NCI-H2081 treated with DMSO at 0.1 percent for 48 hours (cell line): ENCODE data around the gene SETD1B.
"Not testable (repeated sequence)": the region's sequence is repeated elsewhere in the genome, so short reads cannot be mapped to it uniquely, and the experiment has no call there.

Experiments
- DNase-seq: peaks from one replicate; lab custom pipeline; 2025; lab: John Stamatoyannopoulos, UW

Gene SETD1B

DNA sequence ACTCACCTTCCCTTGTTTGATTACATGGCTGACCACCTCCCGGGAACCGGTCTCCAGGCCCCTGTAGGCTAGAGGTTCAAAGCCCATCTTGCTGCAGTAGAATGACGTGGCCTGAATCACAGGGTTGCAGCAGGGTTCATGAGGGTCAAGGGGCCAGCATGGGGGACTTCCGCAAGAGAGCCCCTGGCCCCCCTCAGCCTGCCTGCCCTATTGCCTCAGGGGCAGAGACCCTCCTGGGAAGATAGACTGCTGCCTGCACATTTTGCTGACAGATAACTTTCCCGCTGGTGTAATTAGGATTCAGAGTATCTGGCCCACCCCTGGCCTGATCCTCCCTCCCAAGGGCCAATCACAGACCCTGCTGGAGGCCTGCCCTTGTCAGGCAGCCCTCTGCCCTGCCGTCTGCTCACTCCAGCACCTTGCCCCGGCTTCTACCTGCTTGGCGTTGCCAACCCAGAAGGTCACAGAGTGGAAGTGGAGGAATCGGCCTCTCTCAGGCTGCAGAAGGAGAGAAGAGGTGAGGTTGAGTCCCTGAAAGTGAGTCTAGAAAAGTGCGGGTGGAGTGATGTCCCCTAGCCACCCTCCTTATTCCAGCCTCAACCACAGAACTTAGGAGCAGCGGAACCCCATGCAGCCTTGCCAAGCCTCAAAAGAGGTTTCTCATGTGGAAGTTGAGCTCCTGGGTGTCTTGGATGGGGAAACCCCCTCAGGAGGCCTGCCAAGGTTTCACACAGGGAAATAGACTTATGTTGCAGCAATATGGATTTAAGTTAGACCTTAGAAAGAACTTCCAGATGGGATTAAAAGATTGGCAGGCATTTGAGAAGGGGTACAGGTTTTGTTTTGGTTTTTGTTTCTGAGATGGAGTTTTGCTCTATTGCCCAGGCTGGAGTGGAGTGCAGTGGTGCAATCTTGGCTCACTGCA lies 53.8 kb downstream of the SETD1B start:
- DNase-seq: no peak

DNA sequence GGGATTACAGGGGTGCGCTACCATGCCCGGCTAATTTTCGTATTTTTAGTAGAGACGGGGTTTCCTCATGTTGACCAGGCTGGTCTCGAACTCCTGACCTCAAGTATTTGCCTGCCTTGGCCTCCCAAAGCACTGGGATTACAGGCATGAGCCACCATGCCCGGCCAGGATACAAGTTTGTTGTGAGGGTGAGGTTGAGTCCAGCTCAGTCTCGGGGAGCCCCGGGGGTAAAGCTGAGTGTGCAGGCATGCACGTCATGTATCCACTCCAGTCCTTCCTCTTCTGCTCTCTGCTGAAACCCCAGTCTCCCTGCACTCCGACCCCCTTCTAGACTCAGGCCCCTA lies 54.5 kb downstream of the SETD1B start:
- DNase-seq: no peak

GRCh38 chr12:121858662-121859572 lies 55.1 kb downstream of the SETD1B start, which contains the start of gene HPD:
Gene HPD, minus strand, starts transcription at chr12:121858859. Its CDS starts 36 bp downstream, at chr12:121858823.
- no peak for DNase-seq

DNA sequence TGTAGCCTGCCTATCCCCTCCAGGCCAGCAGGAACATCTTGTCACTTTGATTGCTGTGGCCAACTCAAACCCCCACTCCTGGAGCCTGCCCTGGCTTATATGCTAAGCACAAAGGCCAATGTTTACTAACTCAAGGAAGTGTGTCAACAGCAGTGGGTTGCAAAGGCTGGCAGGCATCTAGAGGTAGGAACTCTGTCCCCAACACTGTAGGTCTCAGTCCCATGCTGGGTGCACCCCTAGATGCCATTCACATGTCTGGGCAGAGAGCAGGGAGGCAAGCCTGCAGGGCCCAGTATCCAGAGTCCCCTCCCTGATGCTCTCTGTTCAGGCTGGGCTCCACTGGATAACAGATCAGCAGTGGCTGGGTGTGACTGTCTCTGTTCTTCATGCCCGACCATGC lies 56.4 kb downstream of the SETD1B start:
- DNase-seq: no peak

DNA sequence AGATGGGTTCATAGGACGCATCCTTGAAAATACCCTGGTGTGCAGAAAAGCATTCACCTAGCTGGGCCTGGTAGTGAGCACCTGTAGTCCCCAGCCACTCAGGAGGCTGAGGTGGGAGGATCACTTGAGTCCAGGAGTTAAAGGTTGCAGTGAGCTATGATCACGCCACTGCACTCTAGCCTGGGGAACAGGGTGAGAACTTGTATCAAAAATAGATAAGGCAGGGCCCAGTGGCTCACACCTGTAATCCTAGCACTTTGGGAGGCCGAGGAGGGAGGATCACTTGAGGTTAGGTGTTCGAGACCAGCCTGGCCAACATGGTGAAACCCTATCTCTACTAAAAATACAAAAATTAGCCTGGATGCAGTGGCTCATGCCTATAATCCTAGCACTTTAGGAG lies 56.9 kb downstream of the SETD1B start:
- DNase-seq: not testable (repeated sequence)

- no peak for DNase-seq
These were observed 57.9 kb downstream of the SETD1B start for GRCh38 chr12:121861636-121862254.

DNA sequence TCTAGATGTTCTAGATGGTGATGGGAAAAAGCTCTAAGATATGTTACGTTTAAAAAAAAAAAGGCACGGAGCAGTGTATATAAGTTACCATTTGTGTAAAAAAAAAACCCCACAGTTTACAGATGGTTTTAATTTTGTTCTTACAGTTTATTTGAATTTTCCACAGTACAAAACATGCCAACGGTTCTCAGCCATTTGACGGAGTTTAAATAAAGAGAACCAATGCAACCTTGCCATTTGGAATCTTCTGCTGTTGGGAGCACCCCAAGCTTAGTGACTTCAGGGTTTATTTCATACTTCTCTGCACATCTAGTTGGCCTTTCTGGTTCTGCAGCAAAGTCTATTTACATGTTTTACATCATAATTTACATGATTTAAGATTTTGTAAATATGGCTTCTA lies 62.5 kb downstream of the SETD1B start:
- no peak for DNase-seq

- DNase-seq: not testable (repeated sequence)
These were observed 65.4 kb downstream of the SETD1B start for GRCh38 chr12:121869229-121869628.

DNA sequence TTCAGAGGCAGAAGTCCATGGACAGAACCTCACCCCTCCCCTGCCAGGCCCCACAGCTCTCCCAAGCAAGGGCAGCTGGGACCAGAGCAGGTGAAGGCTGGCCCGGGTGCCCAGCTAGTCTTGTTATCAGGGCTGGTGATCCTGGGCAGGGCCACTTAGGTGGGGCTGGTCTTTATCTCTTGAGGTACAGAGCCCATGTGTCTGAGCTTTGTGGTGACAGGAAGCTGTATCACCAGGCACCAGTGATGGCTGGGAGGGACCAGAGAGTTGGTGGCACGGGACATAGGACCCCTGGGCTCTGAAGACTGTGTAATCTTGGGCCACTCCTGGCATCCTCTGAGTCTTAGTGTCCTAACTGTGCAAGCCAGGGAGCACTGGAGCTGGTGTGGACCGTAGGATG lies 67.7 kb downstream of the SETD1B start:
- DNase-seq: no peak

- DNase-seq: no peak
These were observed 68.9 kb downstream of the SETD1B start for GRCh38 chr12:121872546-121873215.

- DNase-seq: no peak
These were observed 69.4 kb downstream of the SETD1B start for GRCh38 chr12:121873216-121873569.

DNA sequence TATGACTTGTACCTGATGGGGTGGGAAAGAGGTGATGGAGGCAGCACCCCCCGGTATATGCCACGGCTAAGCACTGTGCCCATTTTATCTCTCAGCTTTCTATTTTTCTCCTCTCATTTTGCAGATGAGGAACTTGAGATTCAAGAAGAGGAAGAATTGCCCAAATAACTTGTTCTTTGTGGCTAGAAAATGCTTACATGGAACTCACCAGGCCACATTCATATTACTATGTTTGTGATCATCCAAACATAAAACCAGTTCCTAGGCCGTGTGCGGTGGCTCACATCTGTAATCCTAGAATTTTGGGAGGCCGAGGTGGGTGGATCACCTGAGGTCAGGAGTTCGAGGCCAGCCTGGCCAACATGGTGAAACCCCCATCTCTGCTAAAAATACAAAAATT lies 70.3 kb downstream of the SETD1B start:
- DNase-seq: no peak

DNA sequence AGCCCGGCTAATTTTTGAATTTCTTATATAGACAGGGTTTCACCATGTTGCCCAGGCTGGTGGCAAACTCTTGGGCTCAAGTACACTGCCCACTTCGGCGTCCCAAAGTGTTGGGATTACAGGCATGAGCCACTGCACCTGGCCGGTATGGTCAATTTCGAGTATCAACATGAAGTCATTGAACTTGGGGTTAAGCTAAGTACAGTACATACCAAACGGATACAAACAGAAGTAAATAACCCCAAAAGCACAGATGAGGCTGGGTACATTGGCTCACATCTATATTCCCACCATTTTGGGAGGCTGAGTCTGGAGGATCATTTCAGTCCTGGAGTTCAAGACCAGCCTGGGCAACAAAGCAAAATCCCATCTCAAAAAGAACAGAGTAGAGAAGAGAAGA lies 71.8 kb downstream of the SETD1B start:
- no peak for DNase-seq

DNA sequence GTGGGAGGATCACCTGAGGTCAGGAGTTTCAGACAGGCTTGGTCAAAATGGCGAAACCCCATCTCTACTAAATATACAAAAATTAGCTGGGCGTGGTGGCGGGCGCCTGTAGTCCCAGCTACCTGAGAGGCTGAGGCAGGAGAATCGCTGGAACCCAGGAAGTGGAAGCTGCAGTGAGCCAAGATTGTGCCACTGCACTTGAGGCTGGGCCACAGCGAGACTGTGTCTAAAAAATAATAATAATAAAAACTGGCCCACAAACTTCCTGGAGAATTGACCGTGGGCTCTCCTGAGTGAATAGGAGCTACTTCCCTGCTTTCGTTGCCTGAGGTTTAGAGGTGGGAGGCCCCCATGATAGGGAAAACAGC lies 72.3 kb downstream of the SETD1B start:
- DNase-seq: not testable (repeated sequence)
